ENCODE data around the gene AHSP.

DNA sequence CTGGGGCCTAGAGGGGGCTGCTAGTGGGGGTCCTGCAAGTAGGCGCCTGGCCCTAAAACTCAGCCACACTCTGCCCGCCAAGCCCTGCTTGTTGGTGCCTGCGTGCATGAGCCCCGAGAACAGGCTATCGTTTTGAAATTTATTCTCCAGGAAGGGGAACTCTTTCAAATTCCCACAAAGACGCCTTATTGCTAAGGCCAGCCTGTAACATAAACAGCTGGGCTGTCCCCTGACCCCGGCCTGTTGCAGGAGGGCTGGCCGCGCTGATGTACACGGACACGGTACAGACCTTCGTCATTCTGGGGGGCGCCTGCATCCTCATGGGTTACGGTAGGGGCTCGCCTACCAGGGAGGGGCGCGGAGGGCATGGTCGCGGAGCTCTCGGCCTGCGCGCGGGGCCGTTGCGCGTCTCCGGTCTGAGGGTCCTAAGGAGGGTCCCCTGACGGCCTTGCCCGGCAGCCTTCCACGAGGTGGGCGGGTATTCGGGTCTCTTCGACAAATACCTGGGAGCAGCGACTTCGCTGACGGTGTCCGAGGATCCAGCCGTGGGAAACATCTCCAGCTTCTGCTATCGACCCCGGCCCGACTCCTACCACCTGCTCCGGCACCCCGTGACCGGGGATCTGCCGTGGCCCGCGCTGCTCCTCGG lies 40.5 kb upstream of the AHSP start:
- TF ChIP-seq, protein P1, sequence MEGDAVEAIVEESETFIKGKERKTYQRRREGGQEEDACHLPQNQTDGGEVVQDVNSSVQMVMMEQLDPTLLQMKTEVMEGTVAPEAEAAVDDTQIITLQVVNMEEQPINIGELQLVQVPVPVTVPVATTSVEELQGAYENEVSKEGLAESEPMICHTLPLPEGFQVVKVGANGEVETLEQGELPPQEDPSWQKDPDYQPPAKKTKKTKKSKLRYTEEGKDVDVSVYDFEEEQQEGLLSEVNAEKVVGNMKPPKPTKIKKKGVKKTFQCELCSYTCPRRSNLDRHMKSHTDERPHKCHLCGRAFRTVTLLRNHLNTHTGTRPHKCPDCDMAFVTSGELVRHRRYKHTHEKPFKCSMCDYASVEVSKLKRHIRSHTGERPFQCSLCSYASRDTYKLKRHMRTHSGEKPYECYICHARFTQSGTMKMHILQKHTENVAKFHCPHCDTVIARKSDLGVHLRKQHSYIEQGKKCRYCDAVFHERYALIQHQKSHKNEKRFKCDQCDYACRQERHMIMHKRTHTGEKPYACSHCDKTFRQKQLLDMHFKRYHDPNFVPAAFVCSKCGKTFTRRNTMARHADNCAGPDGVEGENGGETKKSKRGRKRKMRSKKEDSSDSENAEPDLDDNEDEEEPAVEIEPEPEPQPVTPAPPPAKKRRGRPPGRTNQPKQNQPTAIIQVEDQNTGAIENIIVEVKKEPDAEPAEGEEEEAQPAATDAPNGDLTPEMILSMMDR (conservative IDR thresholded peaks at IDR 0.05; ENCODE audit: low read depth, low read length): no peak
- no peak for TF ChIP-seq EZH2 (IDR thresholded peaks at IDR 0.05; ENCODE audit: borderline replicate concordance, low read depth, low read length, poor library complexity, severe bottlenecking)
